CD14-positive monocyte (primary cell): ENCODE data around the gene VAT1L. TPM values are rescaled to one million over a fixed set of nuclear protein-coding genes. Genes with fewer than 3 reads are reported as not detected.

Source experiments
- DNase-seq, 3 donors: peaks; one replicate each; pipeline ENCODE4 v3.0.0-alpha.2; 2011 to 2022
- H2AFZ ChIP-seq: 2 replicates; pipeline ENCODE4 v1.6.0; 2012; ENCODE audit warnings: mild to moderate bottlenecking, low read depth, low read length, inconsistent platforms; ENCODE audit not compliant: insufficient read depth, poor library complexity, severe bottlenecking
- H3K27ac ChIP-seq, 2 donors: 1 replicate in 1 of 2; 2 replicates in 1 of 2; pipeline ENCODE4 v1.5.1; 2012 to 2013; ENCODE audit warnings: low read length in 2 of 2, control low read depth in 1 of 2, inconsistent platforms in 1 of 2, low read depth in 1 of 2, mild to moderate bottlenecking in 1 of 2
- H3K27me3 ChIP-seq, 2 donors: one replicate each; pipeline versions ENCODE4 v1.6.0 to v1.6.1; 2011 to 2013; ENCODE audit warnings: low read length in 2 of 2; ENCODE audit not compliant: control insufficient read depth in 2 of 2, insufficient read depth in 2 of 2
- H3K36me3 ChIP-seq, 2 donors: replicated peaks in 1 of 2; 1 replicate in 1 of 2; 2 replicates in 1 of 2; pipeline versions ENCODE4 v1.5.1 to v1.6.1; 2012 to 2013; ENCODE audit warnings: low read length in 2 of 2, control low read depth in 1 of 2, inconsistent platforms in 1 of 2, mild to moderate bottlenecking in 1 of 2; ENCODE audit not compliant: insufficient read depth in 2 of 2, control insufficient read depth in 1 of 2
- H3K4me1 ChIP-seq, 2 donors: 1 replicate in 1 of 2; 2 replicates in 1 of 2; pipeline versions ENCODE4 v1.5.1 to v1.6.1; 2012 to 2013; ENCODE audit warnings: low read length in 2 of 2, control low read depth in 1 of 2, inconsistent platforms in 1 of 2, mild to moderate bottlenecking in 1 of 2, moderate library complexity in 1 of 2; ENCODE audit not compliant: insufficient read depth in 2 of 2, control insufficient read depth in 1 of 2
- H3K4me2 ChIP-seq: replicated peaks from 2 replicates; pipeline ENCODE3; 2012; ENCODE audit warnings: low read length, moderate library complexity, mild to moderate bottlenecking; ENCODE audit not compliant: poor library complexity, severe bottlenecking; ENCODE audit errors: extremely low read depth
- H3K4me3 ChIP-seq, 3 experiments: fragments of 200-600 bp in 1 of 3; sonication (generic) in 1 of 3; replicated peaks in 1 of 3; 1 replicate in 2 of 3; 2 replicates in 1 of 3; pipeline ENCODE4 v1.5.1; 2011 to 2013; ENCODE audit warnings: low read length in 3 of 3, mild to moderate bottlenecking in 3 of 3, control low read depth in 2 of 3, low read depth in 2 of 3, inconsistent platforms in 1 of 3, moderate library complexity in 1 of 3
- H3K79me2 ChIP-seq: 2 replicates; pipeline ENCODE4 v1.6.0; 2012; ENCODE audit warnings: mild to moderate bottlenecking, control low read depth, inconsistent platforms, low read length, moderate library complexity; ENCODE audit not compliant: insufficient read depth
- H3K9ac ChIP-seq: 2 replicates; pipeline ENCODE4 v1.6.0; 2017; ENCODE audit warnings: low read length, mild to moderate bottlenecking; ENCODE audit not compliant: insufficient read depth, poor library complexity, severe bottlenecking
- H3K9me3 ChIP-seq, 2 donors: replicated peaks in 1 of 2; 1 replicate in 1 of 2; 2 replicates in 1 of 2; pipeline versions ENCODE4 v1.5.1 to v1.6.1; 2012 to 2013; ENCODE audit warnings: low read length in 2 of 2, control low read depth in 1 of 2; ENCODE audit not compliant: control insufficient read depth in 1 of 2, insufficient read depth in 1 of 2
- H4K20me1 ChIP-seq: 2 replicates; pipeline ENCODE4 v1.6.0; 2012; ENCODE audit warnings: mild to moderate bottlenecking, low read length, control low read depth, moderate library complexity; ENCODE audit not compliant: insufficient read depth
- H3K27ac Mint-ChIP-seq, 7 donors: one replicate each; pipeline ENCODE4 v1.8.0; 2020; ENCODE audit warnings: mild to moderate bottlenecking in 7 of 7, mixed read lengths in 7 of 7, moderate library complexity in 6 of 7, inconsistent platforms in 2 of 7
- H3K27me3 Mint-ChIP-seq, 3 donors: one replicate each; pipeline ENCODE4 v1.8.0; 2021 to 2022; ENCODE audit warnings: low read depth in 3 of 3, mild to moderate bottlenecking in 3 of 3, mixed read lengths in 3 of 3, moderate library complexity in 3 of 3, inconsistent platforms in 1 of 3
- H3K36me3 Mint-ChIP-seq, 2 donors: one replicate each; pipeline ENCODE4 v1.8.0; 2020; ENCODE audit warnings: mixed read lengths in 2 of 2, inconsistent platforms in 1 of 2, mild to moderate bottlenecking in 1 of 2
- H3K4me1 Mint-ChIP-seq: one replicate; pipeline ENCODE4 v1.8.0; 2020; ENCODE audit warnings: mild to moderate bottlenecking, mixed read lengths
- H3K4me3 Mint-ChIP-seq, 2 donors: one replicate each; pipeline ENCODE4 v1.8.0; 2020; ENCODE audit warnings: mild to moderate bottlenecking in 2 of 2, mixed read lengths in 2 of 2, moderate library complexity in 1 of 2
- H3K9me3 Mint-ChIP-seq, 7 donors: one replicate each; pipeline ENCODE4 v1.8.0; 2020 to 2022; ENCODE audit warnings: mixed read lengths in 7 of 7, mild to moderate bottlenecking in 6 of 7, moderate library complexity in 6 of 7, inconsistent platforms in 2 of 7
- WGBS: methylation state at CpG from one replicate; pipeline ENCODE4 v1.1.5; 2013; ENCODE audit warnings: missing lambda C conversion rate; ENCODE audit not compliant: insufficient coverage; 5-methylcytosine and 5-hydroxymethylcytosine counted together
- intact Hi-C, 2 donors: fragments of 100-400 bp; cut with micrococcal nuclease; formaldehyde crosslinking; loops; one replicate each; pipeline versions ENCODE4 v1.15.0 to v1.15.1; 2023
- polyA plus RNA-seq, 3 donors: library from polyadenylated mRNA; depleted of rRNA in 1 of 3; unstranded in 2 of 3; stranded (reverse) in 1 of 3; fragments of 300-500 nt in 2 of 3; fragments of >200 nt in 1 of 3; fragmentation: Illumina TruSeq in 2 of 3; gene quantifications; 1 replicate in 2 of 3; 2 replicates in 1 of 3; pipeline ENCODE4 v1.2.3, GENCODE V29; 2012 to 2021
- TF ChIP-seq, protein P1 (sequence below): fragments of 200-600 bp; IDR thresholded peaks from one replicate; pipeline ENCODE4 v1.8.0; 2022; ENCODE audit warnings: antibody characterized with exemption, mild to moderate bottlenecking

VAT1L gene
- polyA plus RNA-seq, 3 donors, result not detected

DNA sequence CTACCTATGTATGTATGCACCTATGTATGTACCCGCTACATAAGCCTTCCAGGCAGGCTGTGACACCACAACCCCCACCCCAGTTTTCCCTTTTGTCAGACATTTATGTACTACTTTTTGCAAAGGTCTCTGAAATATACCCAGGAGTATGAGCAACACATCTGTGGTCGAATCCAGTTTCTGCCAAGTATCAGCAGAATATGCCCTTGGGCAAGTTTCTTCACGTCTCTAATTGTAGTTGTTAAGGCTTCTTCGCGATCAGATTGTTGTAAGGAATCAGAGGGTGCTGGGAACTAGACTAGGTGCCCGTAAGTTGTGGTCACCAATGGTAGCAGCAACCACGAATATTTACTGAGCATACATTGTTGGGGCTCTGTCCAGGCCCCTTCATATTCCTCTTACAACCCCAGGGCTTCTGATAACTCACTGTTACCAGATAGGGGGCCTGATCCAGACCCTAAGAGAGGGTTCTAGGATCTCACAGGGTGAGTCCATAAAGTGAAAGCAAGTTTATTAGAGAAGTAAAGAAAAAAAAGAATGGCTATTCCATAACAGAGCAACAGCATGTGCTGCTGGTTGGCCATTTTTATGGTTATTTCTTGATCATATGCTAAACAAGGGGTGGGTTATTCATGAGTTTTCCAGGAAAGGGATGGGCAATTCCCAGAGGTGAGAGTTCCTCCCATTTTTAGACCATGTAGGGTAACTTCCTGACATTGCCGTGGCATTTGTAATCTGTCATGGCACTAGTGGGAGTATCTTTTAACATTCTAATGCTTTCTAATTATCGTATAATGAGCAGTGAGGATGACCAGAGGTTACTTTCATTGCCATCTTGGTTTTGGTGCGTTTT, 49.4 kb upstream of the VAT1L start:
- Mint-ChIP-seq H3K36me3 (peaks cover 0 to 9% of the 10 kb centered on the region in 2 donors), H3K4me1 (peaks cover 9% of the 10 kb centered on the region), H3K4me3 (no peak overlapping the region), H3K27me3 (peaks cover 2 to 13% (median 5%) of the 10 kb centered on the region in 3 donors), H3K9me3 (peaks cover 4 to 16% (median 9%) of the 10 kb centered on the region in 7 donors), H3K27ac (no peak overlapping the region)
- Histone ChIP-seq H3K27me3 (no peaks in the 10 kb centered on the region), H3K9ac (no peak overlapping the region), H4K20me1 (no peaks in the 10 kb centered on the region), H3K36me3 (no peaks in the 10 kb centered on the region), H3K27ac (no peak overlapping the region), H3K4me1 (no peaks in the 10 kb centered on the region), H3K9me3 (peaks cover 0 to 5% of the 10 kb centered on the region in 2 donors), H3K4me3 (no peak overlapping the region), H3K4me2 (no peak overlapping the region), H3K79me2 (no peaks in the 10 kb centered on the region), H2AFZ (no peak overlapping the region)
- intact Hi-C loops, result no loop called here
- WGBS, result 96% methylated on average over 7 of the region's 10 CpGs
- TF ChIP-seq, protein P1, sequence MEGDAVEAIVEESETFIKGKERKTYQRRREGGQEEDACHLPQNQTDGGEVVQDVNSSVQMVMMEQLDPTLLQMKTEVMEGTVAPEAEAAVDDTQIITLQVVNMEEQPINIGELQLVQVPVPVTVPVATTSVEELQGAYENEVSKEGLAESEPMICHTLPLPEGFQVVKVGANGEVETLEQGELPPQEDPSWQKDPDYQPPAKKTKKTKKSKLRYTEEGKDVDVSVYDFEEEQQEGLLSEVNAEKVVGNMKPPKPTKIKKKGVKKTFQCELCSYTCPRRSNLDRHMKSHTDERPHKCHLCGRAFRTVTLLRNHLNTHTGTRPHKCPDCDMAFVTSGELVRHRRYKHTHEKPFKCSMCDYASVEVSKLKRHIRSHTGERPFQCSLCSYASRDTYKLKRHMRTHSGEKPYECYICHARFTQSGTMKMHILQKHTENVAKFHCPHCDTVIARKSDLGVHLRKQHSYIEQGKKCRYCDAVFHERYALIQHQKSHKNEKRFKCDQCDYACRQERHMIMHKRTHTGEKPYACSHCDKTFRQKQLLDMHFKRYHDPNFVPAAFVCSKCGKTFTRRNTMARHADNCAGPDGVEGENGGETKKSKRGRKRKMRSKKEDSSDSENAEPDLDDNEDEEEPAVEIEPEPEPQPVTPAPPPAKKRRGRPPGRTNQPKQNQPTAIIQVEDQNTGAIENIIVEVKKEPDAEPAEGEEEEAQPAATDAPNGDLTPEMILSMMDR, result no peak
- DNase-seq, result no peak

DNA sequence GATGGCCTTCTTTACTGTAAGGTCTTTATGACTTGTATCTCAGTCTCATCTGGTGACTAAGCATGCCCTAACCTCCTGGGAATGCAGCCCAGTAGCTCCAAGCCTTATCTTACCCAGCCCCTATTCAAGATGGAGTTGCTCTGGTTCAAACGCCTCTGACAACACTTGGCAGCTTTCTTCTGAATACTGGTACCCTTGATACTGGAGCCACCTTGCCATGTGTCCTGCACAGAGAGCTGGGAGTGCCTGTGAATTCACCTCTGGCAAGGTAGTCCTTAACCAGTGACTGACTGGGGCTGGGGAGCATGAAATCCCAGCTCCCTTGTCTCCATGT, 48.8 kb upstream of the VAT1L start:
- TF ChIP-seq, protein P1, result no peak
- Histone ChIP-seq H3K27ac (no peak overlapping the region), H3K9ac (no peak overlapping the region), H4K20me1 (no peaks in the 10 kb centered on the region), H2AFZ (no peak overlapping the region), H3K4me2 (no peak overlapping the region), H3K36me3 (no peaks in the 10 kb centered on the region), H3K4me1 (no peaks in the 10 kb centered on the region), H3K4me3 (no peak overlapping the region), H3K79me2 (no peaks in the 10 kb centered on the region), H3K9me3 (peaks cover 0 to 2% of the 10 kb centered on the region in 2 donors), H3K27me3 (no peaks in the 10 kb centered on the region)
- peaks cover 0 to 8% of the 10 kb centered on the region in 2 donors for H3K36me3 Mint-ChIP-seq
- 100% methylated on average over 1 of the region's 1 CpG for WGBS
- no peak for DNase-seq
- no peak overlapping the region for H3K4me3 Mint-ChIP-seq
- peaks cover 4 to 12% (median 6%) of the 10 kb centered on the region in 7 donors for H3K9me3 Mint-ChIP-seq
- intact Hi-C loops, result no loop called here
- H3K27me3 Mint-ChIP-seq, result peaks cover 2 to 10% (median 5%) of the 10 kb centered on the region in 3 donors
- peaks cover 9% of the 10 kb centered on the region for H3K4me1 Mint-ChIP-seq
- no peak overlapping the region for H3K27ac Mint-ChIP-seq
